Body of pancreas (tissue), 4 donors: ENCODE measurements around the gene RUBCN.

ENCODE experiments used
- POLR2A ChIP-seq, 3 donors: fragments of 450-650 bp; IDR thresholded peaks; one replicate each; pipeline ENCODE4 v1.6.1; 2016; ENCODE audit warnings: antibody characterized with exemption in 3 of 3, mild to moderate bottlenecking in 2 of 3
- TF ChIP-seq, protein P1 (sequence below), 7 experiments: fragments of 450-650 bp in 4 of 7; fragments of 200-600 bp in 3 of 7; sonication (generic) in 3 of 7; IDR thresholded peaks; one replicate each; pipeline ENCODE4 v1.5.1; 2016 to 2019; ENCODE audit warnings: antibody characterized with exemption in 7 of 7

DNA sequence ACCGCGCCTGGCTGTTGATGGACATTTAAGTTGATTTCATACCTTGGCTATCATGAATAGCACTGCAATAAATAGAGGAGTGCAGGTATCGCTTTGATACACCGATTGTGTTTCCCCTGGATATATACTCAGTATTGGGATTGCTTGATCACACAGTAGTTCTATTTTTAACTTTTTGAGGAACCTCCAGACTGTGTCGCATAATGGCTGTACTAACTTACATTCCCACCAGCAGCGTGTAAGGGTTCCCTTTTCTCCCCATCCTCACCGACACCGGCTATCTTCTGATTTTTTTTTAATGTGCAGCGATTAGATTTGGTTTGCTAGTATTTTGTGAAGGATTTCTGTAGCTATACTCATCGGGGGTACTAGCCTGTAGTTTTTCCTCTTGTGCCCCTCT, 16.0 kb downstream of the RUBCN start:
- TF ChIP-seq, protein P1, sequence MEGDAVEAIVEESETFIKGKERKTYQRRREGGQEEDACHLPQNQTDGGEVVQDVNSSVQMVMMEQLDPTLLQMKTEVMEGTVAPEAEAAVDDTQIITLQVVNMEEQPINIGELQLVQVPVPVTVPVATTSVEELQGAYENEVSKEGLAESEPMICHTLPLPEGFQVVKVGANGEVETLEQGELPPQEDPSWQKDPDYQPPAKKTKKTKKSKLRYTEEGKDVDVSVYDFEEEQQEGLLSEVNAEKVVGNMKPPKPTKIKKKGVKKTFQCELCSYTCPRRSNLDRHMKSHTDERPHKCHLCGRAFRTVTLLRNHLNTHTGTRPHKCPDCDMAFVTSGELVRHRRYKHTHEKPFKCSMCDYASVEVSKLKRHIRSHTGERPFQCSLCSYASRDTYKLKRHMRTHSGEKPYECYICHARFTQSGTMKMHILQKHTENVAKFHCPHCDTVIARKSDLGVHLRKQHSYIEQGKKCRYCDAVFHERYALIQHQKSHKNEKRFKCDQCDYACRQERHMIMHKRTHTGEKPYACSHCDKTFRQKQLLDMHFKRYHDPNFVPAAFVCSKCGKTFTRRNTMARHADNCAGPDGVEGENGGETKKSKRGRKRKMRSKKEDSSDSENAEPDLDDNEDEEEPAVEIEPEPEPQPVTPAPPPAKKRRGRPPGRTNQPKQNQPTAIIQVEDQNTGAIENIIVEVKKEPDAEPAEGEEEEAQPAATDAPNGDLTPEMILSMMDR (IDR thresholded peaks at IDR 0.05), result no peak
- TF ChIP-seq POLR2A (IDR thresholded peaks at IDR 0.05), result no peak
